ENCODE data around the gene FIS1.
"Not testable (repeated sequence)": the region's sequence is repeated elsewhere in the genome, so short reads cannot be mapped to it uniquely, and the experiment has no call there.

Gene FIS1

GRCh38 chr7:101244375-101245146, at the start of gene FIS1:
Gene FIS1 (minus strand): TSS chr7:101245081. CDS start chr7:101245004, 77 bp downstream.
- DNase-seq, result peak; percentile 81

DNA sequence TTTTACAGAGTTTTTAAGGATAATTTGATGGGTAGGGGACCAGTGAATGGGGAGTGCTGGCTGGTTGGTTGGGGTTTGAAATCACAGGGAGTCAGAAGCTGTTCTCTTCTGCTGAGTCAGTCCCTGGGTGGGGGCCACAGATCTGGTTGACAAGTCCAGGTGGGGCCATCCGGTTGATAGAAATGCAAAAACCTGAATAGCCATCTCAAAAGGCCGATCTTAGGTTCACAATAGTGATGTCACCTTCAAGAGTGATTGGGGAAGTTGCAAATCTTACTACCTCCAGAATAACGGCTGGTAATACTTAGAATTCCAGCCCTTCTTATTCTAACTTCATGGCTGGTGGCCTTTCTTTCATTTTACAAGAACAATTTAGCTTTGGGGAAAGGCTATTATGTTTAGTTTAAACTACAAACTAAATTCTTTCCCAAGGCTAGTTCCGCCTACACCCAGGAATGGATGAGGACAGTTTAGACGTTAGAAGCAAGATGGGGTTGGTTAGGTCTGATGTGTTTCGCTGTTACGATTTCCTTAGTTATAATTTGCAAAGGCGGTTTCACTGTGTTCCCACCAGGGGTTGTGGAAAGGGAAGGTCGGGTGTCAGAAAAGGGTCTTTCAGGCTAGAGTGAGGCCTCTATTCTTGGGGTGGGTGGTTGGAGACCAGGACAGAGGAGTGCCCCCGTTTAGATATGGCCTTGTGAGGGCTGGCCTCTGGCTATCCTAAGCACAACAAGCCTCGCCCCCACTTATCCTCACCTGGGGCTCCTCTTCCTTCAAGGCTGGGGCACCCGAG, 49.4 kb upstream of the FIS1 start:
- no peak for DNase-seq

DNA sequence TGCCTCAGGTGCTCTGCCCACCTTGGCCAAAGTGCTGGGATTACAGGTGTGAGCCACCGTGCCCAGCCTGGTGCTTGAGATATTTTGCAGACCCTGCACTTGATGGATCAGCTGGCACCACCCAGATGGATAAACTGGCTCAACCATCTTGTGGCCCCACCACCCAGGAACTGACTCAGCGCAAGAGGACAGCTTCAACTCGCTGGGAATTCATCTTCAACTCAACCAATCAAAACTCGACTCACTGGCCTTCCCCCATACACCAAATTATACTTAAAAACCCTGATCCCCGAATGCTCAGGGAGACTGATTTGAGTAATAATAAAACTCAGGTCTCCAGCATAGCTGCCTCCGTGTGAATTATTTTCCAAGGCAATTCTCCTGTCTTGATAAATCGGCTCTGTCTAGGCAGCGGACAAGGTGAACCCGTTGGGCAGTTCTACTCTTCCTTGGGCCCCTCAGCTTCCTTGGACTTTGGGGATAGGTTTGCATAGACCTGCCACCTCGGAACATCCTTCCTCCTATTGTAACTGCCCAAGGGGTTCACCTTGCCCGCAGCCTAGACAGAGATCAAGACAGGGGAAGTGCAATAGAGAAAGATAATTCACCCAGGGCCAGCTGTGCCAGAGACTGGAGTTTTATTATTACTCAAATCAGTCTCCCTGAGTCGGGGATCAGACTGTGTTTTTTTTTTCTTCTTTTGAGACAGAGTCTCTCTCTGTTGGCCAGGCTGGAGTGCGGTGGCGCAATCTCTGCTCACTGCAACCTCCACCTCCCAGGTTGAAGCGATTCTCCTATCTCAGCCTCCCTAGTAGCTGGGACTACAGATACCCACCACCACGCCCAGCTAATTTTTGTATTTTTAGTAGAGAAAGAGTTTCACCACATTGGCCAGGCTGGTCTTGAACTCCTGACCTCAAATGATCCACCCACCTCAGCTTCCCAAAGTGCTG, 48.5 kb upstream of the FIS1 start:
- not testable (repeated sequence) for DNase-seq

DNA sequence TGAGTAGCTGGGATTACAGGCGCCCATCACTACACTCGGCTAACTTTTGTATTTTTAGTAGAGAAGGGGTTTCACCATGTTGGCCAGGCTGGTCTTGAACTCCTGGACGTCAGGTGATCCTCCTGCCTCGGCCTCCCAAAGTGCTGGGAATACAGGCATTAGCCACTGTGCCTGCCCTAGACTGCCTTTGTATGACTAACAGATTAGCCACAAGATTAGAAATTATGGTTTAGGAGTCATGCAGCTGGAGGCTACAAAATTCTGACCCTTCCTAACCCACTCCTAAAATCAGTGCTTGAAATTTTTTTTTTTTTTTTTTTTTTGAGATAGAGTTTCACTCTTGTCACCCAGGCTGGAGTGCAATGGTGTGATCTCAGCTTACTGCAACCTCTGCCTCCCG, 47.7 kb upstream of the FIS1 start:
- not testable (repeated sequence) for DNase-seq

GRCh38 chr7:101290186-101291037, 45.5 kb upstream of the FIS1 start:
- not testable (repeated sequence) for DNase-seq

DNA sequence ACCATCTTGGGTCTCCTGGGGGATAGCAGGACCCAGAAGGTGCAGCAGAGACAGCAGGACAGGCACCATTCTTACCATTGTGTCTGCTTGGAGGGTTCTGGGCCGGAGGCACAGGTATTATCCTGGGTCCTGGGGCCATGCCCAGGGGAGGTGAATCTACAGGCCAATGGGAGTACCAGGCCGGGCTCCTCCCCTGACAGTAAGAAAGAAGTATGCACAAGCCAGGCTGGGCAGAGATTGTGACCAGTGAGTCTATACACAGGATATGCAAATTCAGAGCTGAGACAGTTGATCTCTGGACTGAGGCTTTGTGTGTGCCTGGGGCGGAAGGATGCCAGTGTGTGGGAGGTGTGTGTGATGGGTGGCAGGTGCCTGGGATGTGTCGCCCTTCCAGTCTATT, 44.8 kb upstream of the FIS1 start:
- DNase-seq, result not testable (repeated sequence)

DNA sequence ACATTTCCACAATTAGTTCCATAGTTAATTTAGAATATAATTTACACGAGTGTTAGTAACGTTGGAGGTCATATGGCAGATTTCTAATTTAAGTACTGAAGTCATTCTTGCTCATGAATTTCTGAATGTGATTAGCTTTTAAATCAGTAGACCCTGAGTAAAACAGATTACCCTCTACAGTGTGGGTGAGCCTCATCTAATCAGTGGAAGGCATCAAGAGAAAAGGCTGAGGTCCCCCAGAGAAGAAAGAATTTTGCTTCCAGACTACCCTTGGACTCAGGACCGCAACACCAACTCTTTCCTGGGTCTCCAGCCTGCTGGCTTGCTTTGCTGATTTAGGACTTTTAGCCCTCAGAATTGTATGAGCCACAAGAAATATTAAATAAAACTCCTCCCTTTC, 43.6 kb upstream of the FIS1 start:
- no peak for DNase-seq

DNA sequence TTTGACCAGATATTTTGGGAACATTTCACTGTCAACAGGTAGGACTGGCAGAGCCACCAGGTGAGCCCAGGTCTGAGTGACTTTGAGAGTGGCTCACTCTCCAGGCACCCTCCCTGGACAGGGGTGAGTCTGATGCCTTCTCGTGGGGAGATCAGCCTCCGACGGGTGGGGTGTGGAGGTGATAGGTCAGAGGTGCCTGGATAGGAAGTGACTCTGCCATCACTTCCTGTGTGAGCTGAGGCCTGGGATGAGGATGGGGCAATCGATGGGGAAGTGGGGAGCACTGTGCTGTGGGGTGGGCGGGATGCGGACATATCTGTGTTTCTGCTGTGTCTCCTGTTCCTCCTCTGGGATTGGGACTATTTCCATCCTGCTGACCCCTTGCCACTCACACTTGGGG, 42.2 kb upstream of the FIS1 start:
- DNase-seq, result peak; percentile 59

DNA sequence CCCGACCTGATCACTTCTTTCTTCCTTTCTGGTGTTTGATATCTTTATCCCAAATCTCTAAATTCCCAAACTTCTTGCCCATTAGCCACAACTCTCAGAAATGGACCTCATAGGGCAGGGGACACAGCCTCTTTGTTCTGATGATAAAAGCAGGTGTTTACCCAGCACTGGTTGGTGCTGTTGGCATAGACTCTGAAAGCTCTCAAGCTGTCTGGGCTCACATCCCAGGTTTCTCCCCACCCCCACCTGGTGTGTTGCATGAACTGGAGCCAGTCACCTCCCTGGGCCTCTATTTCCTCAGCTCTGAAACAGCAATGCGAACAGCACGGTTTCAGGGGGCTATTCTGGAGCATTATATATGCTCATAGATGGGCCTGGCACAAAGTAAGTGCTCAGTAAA, 41.0 kb upstream of the FIS1 start:
- not testable (repeated sequence) for DNase-seq

GRCh38 chr7:101285171-101285570, 40.3 kb upstream of the FIS1 start:
- no peak for DNase-seq

- not testable (repeated sequence) for DNase-seq
These were observed 36.0 kb upstream of the FIS1 start for GRCh38 chr7:101280912-101281311.

DNA sequence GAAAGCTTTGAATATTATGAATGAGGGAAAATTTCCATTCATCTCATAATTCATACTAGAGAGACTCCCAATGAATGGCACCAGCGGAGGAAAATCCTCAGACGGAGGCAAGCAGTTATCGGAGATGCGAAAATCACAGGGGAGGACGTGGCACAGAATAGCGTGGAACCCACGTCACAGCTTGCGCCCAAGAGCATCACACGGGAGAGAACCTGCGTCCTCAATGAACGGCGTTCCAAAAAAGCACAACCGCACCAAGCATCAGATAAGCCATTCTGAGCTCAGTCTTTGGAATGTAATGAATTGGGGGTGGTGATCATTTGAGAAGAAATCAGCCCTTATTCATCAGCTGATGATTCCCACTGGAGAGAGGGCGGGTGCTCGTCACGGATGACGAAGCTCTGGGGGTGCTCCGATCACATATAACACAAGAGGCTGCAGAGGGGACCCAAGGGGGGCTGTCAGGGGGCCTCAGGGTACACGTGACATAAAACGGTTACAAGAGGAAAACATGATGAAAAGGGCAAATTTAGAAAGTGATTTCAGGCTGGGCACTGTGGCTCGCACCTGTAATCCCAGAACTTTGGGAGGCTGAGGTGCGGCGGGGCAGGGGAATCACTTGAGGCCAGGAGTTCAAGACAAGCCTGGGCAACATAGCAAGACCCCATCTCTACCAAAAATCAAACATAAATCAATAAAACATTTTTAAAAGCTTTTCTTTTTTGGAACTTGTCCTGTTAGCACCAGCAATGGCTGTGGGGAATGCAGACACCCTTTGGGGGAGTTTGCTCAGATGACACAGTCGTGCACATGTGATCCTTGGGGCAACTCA, 33.8 kb upstream of the FIS1 start:
- DNase-seq, result no peak

DNA sequence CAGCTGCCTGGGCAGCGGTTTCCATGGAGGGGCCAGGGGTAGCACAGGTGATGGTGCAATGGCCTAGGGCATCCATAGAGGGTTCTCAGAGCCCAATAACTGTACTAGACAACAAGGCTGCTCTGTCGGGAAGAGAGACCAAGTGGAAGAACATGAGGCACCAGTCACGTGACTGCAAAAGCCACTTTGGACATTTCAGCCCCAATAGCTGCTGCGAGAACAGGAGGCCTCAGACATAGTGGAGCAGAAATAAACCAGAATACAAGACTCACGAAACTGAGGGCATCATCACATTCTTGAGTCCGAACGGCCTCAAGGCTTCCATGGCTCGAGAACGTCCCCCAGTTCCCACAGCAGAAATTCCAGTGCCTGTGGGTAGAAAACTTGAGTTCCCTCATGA, 32.3 kb upstream of the FIS1 start:
- DNase-seq, result no peak

DNA sequence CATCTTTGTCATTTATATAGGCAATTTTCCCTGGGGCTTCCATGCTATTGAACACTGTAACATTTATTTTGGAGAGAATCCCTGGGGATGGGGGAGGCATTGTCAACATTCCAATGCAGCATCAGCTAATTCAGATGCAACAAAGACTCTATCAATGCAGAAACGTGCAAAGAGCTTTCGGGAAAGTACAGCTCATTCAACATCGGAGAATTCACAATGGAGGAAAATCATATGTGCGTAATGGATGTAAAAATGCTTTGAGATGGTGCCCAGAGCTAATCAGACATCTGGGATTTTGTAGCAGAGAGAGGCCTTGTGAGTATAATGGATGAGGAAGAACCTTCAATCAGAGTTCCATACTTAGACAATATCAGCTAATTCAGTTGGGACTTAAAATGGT, 28.3 kb upstream of the FIS1 start:
- no peak for DNase-seq

DNA sequence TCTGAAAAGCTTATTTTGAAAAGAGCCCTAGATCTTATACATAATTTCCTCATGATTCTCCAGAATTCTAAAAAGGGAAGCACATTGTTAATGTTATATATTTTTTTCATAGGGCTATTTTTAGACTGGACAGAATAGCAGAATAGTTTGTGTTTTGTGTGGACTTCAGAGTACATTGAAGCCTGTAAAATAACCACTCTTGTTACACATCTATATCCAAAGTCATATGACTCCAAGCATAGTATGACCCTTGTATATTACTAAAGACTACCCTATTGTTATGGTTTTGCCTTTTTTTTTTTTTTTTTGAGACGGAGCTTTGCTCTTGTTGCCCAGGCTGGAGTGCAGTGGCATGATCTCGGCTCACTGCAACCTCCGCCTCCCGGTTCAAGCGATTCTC, 26.1 kb upstream of the FIS1 start:
- peak; percentile 20 for DNase-seq

DNA sequence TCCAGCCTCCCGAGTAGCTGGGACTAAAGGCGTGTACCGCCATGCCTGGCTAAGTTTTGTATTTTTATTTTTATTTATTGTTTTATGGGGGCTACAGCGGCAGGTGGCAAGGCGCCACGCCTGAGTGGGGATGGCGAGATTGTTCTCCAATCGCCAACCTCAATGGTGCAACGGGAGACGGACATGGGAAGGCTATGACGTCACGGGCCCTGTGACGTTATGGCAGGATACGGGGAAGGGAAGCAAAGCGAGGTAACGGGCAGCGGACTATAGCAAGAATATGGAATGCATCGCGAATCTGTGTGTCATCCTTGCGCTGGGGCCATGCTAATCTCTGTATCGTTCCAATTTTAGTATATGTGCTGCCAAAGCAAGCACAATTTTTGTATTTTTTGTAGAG, 24.8 kb upstream of the FIS1 start:
- no peak for DNase-seq

GRCh38 chr7:101265622-101266516, 21.0 kb upstream of the FIS1 start:
- DNase-seq, result peak; percentile 20

DNA sequence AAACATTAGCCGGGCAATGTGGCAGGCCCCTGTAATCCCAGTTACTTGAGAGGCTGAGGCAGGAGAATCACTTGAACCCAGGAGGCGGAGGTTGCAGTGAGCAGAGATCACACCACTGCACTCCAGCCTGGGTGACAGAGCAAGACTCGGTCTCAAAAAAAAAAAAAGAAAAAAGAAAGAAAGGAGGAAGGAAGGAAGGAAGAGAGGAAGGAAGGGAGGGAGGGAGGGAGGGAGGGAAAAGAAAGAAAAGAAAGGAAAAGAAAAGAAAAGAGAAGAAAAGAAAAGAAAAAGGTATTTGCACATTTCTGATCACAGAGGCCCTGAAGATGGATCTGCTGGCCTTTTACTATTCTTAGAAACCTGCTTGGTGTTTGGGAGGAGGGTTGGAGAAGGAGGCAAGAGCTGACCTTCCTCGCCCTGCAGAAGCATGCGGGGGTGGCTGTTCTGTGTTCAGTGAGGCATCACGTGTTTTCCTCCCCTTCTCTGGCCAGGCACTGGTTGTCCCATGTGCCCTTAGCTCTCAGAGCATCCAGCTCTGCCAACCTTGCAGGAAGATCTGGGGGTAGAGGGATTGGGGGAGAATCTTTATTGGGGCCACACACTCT, 19.3 kb upstream of the FIS1 start:
- peak; percentile 29 for DNase-seq

DNA sequence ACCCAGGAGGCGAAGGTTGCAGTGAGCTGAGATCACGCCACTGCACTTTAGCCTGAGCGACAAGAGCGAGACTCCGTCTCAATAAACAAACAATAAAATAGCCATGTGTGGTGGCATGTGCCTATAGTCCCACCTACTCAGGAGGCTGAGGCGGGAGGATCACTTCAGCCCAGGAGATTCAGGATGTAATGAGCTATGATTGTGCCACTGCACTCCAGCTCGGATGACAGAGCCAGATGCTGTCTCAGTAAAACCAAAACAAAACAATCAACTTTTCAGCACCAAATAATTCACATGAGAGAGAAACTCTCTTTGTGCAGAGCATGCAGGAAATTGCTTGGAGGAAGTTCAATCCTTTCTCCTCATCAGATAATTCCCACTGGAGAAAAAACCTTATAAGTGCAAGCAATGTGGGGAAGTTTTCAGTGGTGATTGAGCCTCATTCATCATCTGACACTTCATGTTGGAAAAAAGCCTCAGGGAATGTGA, 13.4 kb upstream of the FIS1 start:
- DNase-seq, result no peak

All from MV-4-11 (cell line).